Loucy (cell line): ENCODE data around the gene MROH9.

Experiments
- H2AFZ ChIP-seq: fragments of 200-600 bp; sonication (generic); 2 replicates; pipeline ENCODE4 v1.6.0; 2016; ENCODE audit warnings: antibody characterized with exemption, mild to moderate bottlenecking, low read length, moderate library complexity
- H3F3A ChIP-seq: fragments of 200-600 bp; 2 replicates; pipeline ENCODE4 v1.6.0; 2016; ENCODE audit warnings: antibody characterized with exemption, low read depth, mild to moderate bottlenecking
- H3K27me3 ChIP-seq: fragments of 200-600 bp; sonication (generic); 2 replicates; pipeline ENCODE4 v1.6.1; 2014; ENCODE audit warnings: low read length, mild to moderate bottlenecking; ENCODE audit not compliant: insufficient read depth, poor library complexity, severe bottlenecking
- H3K36me3 ChIP-seq: fragments of 200-600 bp; sonication (generic); 2 replicates; pipeline ENCODE4 v1.6.1; 2016; ENCODE audit warnings: low read length; ENCODE audit not compliant: insufficient read depth
- H3K4me1 ChIP-seq: fragments of 200-600 bp; sonication (generic); 2 replicates; pipeline ENCODE4 v1.5.1; 2014; ENCODE audit warnings: low read length, mild to moderate bottlenecking; ENCODE audit not compliant: insufficient read depth, poor library complexity, severe bottlenecking
- H3K4me2 ChIP-seq: fragments of 200-600 bp; sonication (generic); 2 replicates; pipeline ENCODE4 v1.6.0; 2014; ENCODE audit warnings: antibody characterized with exemption, low read length, low read depth, mild to moderate bottlenecking; ENCODE audit not compliant: poor library complexity, severe bottlenecking
- H3K4me3 ChIP-seq: fragments of 200-600 bp; sonication (generic); 2 replicates; pipeline ENCODE4 v1.5.1; 2014; ENCODE audit warnings: low read length, mild to moderate bottlenecking, mixed read lengths; ENCODE audit not compliant: poor library complexity, severe bottlenecking
- H3K79me2 ChIP-seq: fragments of 200-600 bp; sonication (generic); 2 replicates; pipeline ENCODE4 v1.6.1; 2014; ENCODE audit warnings: low read length; ENCODE audit not compliant: insufficient read depth
- H3K9ac ChIP-seq: fragments of 200-600 bp; sonication (generic); 2 replicates; pipeline ENCODE4 v1.6.0; 2014; ENCODE audit warnings: mild to moderate bottlenecking, low read depth, low read length, moderate library complexity; ENCODE audit not compliant: poor library complexity, severe bottlenecking
- H3K9me2 ChIP-seq: fragments of 200-600 bp; sonication (generic); replicated peaks from 2 replicates; pipeline ENCODE4 v1.6.1; 2016; ENCODE audit warnings: low read depth, low read length, mixed read lengths
- H3K9me3 ChIP-seq: fragments of 200-600 bp; sonication (generic); 2 replicates; pipeline ENCODE4 v1.6.1; 2014; ENCODE audit warnings: mild to moderate bottlenecking, antibody characterized with exemption, low read length, low read depth; ENCODE audit not compliant: insufficient read depth
- H4K20me1 ChIP-seq: fragments of 200-600 bp; sonication (generic); 2 replicates; pipeline ENCODE4 v1.6.0; 2014; ENCODE audit warnings: antibody characterized with exemption, low read length, mild to moderate bottlenecking; ENCODE audit not compliant: insufficient read depth, poor library complexity, severe bottlenecking
- CTCF ChIP-seq: fragments of 200-600 bp; sonication (generic); conservative IDR thresholded peaks from 2 replicates; pipeline ENCODE4 v1.5.1; 2014; ENCODE audit warnings: mild to moderate bottlenecking, antibody characterized with exemption, low read length
- EZH2phosphoT487 ChIP-seq: fragments of 200-600 bp; IDR thresholded peaks from 2 replicates; pipeline ENCODE4 v1.6.1; 2018; ENCODE audit warnings: antibody characterized with exemption, mild to moderate bottlenecking, moderate library complexity, borderline replicate concordance

MROH9 gene

GRCh38 chr1:171062902-171063301 is 127.6 kb downstream of the MROH9 start:
- Histone ChIP-seq H3K36me3 (no peaks in the 10 kb centered on the region), H3K4me3 (no peak overlapping the region), H3K9me2 (no peaks in the 10 kb centered on the region), H3K4me1 (no peaks in the 10 kb centered on the region), H4K20me1 (no peaks in the 10 kb centered on the region), H2AFZ (no peak overlapping the region), H3F3A (no peaks in the 10 kb centered on the region), H3K9ac (no peak overlapping the region), H3K9me3 (no peaks in the 10 kb centered on the region), H3K4me2 (no peak overlapping the region), H3K27me3 (peaks cover 4% of the 10 kb centered on the region), H3K79me2 (no peaks in the 10 kb centered on the region)
- TF ChIP-seq EZH2phosphoT487 (no peak), CTCF (no peak)

- TF ChIP-seq EZH2phosphoT487 (no peak), CTCF (no peak)
- no peak overlapping the region for H2AFZ ChIP-seq
- no peaks in the 10 kb centered on the region for H3K9me2 ChIP-seq
- H3K9ac ChIP-seq = no peak overlapping the region
- H3F3A ChIP-seq = no peaks in the 10 kb centered on the region
- H3K4me3 ChIP-seq = no peak overlapping the region
- no peaks in the 10 kb centered on the region for H4K20me1 ChIP-seq
- no peak overlapping the region for H3K4me2 ChIP-seq
- no peaks in the 10 kb centered on the region for H3K79me2 ChIP-seq
- H3K27me3 ChIP-seq = no peaks in the 10 kb centered on the region
- no peaks in the 10 kb centered on the region for H3K36me3 ChIP-seq
- no peaks in the 10 kb centered on the region for H3K9me3 ChIP-seq
- H3K4me1 ChIP-seq = no peaks in the 10 kb centered on the region
Measured at GRCh38 chr1:171075041-171075440, 139.7 kb downstream of the MROH9 start.

- Histone ChIP-seq H3K4me1 (no peaks in the 10 kb centered on the region), H3K9me3 (no peaks in the 10 kb centered on the region), H3K4me2 (no peak overlapping the region), H3K27me3 (no peaks in the 10 kb centered on the region), H3K36me3 (no peaks in the 10 kb centered on the region), H3K4me3 (no peak overlapping the region), H2AFZ (no peak overlapping the region; the same call in 1 of the 2 replicates), H3K79me2 (no peaks in the 10 kb centered on the region), H3K9ac (no peak overlapping the region), H3F3A (no peaks in the 10 kb centered on the region), H3K9me2 (no peaks in the 10 kb centered on the region), H4K20me1 (no peaks in the 10 kb centered on the region)
- no peak for TF ChIP-seq EZH2phosphoT487
- TF ChIP-seq CTCF = peak; percentile 67
Measured at GRCh38 chr1:171081314-171081753, 146.0 kb downstream of the MROH9 start.
